Mucosa of descending colon (tissue), 3 donors: ENCODE measurements around the gene MCM7. TPM values are rescaled to one million over a fixed set of nuclear protein-coding genes. Genes with fewer than 3 reads are reported as not detected.

Experiments
- ATAC-seq: fragments of 200-7000 bp; cut with Tn5 transposase; one replicate; pipeline ENCODE4 v1.9.1; 2020; ENCODE audit warnings: mild to moderate bottlenecking, moderate library complexity
- DNase-seq, 3 donors: peaks; one replicate each; pipeline ENCODE4 v3.0.0-alpha.2; 2020
- H3K36me3 ChIP-seq: fragments of 200-600 bp; one replicate; pipeline ENCODE4 v1.8.0; 2021; ENCODE audit warnings: low read depth, mild to moderate bottlenecking
- H3K4me1 ChIP-seq: fragments of 200-600 bp; one replicate; pipeline ENCODE4 v1.8.0; 2021; ENCODE audit warnings: low read depth, mild to moderate bottlenecking
- H3K4me3 ChIP-seq: fragments of 200-600 bp; one replicate; pipeline ENCODE4 v1.8.0; 2021; ENCODE audit warnings: mild to moderate bottlenecking
- H3K9me3 ChIP-seq: fragments of 200-600 bp; one replicate; pipeline ENCODE4 v1.8.0; 2021; ENCODE audit warnings: mild to moderate bottlenecking
- CTCF ChIP-seq: fragments of 200-600 bp; IDR thresholded peaks from one replicate; pipeline ENCODE4 v1.8.0; 2022; ENCODE audit warnings: antibody characterized with exemption, mild to moderate bottlenecking
- intact Hi-C, 2 donors: fragments of 100-400 bp; cut with DNase I in 1 of 2; cut with micrococcal nuclease in 1 of 2; formaldehyde crosslinking; loops; one replicate each; pipeline versions ENCODE4 v1.11.0 to v1.11.1; 2022; cut with DNase I, micrococcal nuclease
- total RNA-seq, 3 donors: library from RNA; stranded (reverse); fragmentation: NEBNext Ultra II Directional in 2 of 3; extraction: Animal tissue kit (Norgen Biotek cat#: 25700) in 2 of 3; gene quantifications; one replicate each; pipeline versions ENCODE4 v1.2.1 to v1.2.4, GENCODE V29; 2021 to 2023
- donor health status: DM: no; HTN: no; CAD: no; lungs with moderate emphysema.
- donor health status: DM: no; HTN: no; CAD: no.
- donor health status: DM: no; HTN: yes; CAD: no.

MCM7 gene
- total RNA-seq, 3 donors from 2014 or later: 62.7 to 92.2 (median 65.5) TPM

GRCh38 chr7:100072462-100072861 lies 28.7 kb downstream of the MCM7 start:
- H3K4me1 ChIP-seq: peaks cover 9% of the 10 kb centered on the region
- intact Hi-C loops: no loop called here
- ATAC-seq: no peak
- H3K36me3 ChIP-seq: peaks cover 34% of the 10 kb centered on the region
- H3K9me3 ChIP-seq: peaks cover 28% of the 10 kb centered on the region
- no peak for DNase-seq
- no peak overlapping the region for H3K4me3 ChIP-seq
- no peak for TF ChIP-seq CTCF

GRCh38 chr7:100071018-100071723 lies 30.0 kb downstream of the MCM7 start:
- H3K9me3 ChIP-seq: peaks cover 28% of the 10 kb centered on the region
- ATAC-seq (no peak), DNase-seq (no peak)
- intact Hi-C loops: no loop called here
- no peak for TF ChIP-seq CTCF
- no peaks in the 10 kb centered on the region for H3K4me1 ChIP-seq
- peaks cover 34% of the 10 kb centered on the region for H3K36me3 ChIP-seq
- no peak overlapping the region for H3K4me3 ChIP-seq

- peaks cover 34% of the 10 kb centered on the region for H3K36me3 ChIP-seq
- H3K9me3 ChIP-seq: peaks cover 28% of the 10 kb centered on the region
- intact Hi-C loops: no loop called here
- ATAC-seq (no peak), DNase-seq (no peak)
- H3K4me1 ChIP-seq: no peaks in the 10 kb centered on the region
- no peak overlapping the region for H3K4me3 ChIP-seq
- TF ChIP-seq CTCF: no peak
These were observed 31.2 kb downstream of the MCM7 start for GRCh38 chr7:100069991-100070390.

GRCh38 chr7:100066953-100067352 lies 34.2 kb downstream of the MCM7 start:
- Histone ChIP-seq H3K36me3 (peaks cover 14% of the 10 kb centered on the region), H3K4me3 (no peak overlapping the region), H3K9me3 (peaks cover 18% of the 10 kb centered on the region), H3K4me1 (no peaks in the 10 kb centered on the region)
- ATAC-seq (no peak), DNase-seq (no peak)
- intact Hi-C loops: no loop called here
- TF ChIP-seq CTCF: no peak

GRCh38 chr7:100065452-100066186 lies 35.6 kb downstream of the MCM7 start:
- TF ChIP-seq CTCF: no peak
- intact Hi-C loops: no loop called here
- H3K4me1 ChIP-seq: no peaks in the 10 kb centered on the region
- DNase-seq (no peak), ATAC-seq (peak; percentile 45)
- H3K9me3 ChIP-seq: peaks cover 5% of the 10 kb centered on the region
- H3K4me3 ChIP-seq: no peak overlapping the region
- peaks cover under 1% of the 10 kb centered on the region for H3K36me3 ChIP-seq
